Caco-2 (cell line): ENCODE measurements around the gene LIMS2. TPM values are rescaled to one million over a fixed set of nuclear protein-coding genes. Genes with fewer than 3 reads are reported as not detected.
A peak's percentile ranks its signal among the peaks of the same experiment; 100 is the strongest.

ENCODE experiments used
- BruUV-seq: library from RNA; stranded (reverse); fragments of 400-500 nt; replicated peaks from 2 replicates; lab custom pipeline; 2021; lab: Mats Ljungman, UMichigan
- CTCF ChIA-PET: fragments of 300-600 bp; sonication (Branson Sonifier 250); formaldehyde crosslinking; loops from one replicate; lab custom pipeline; 2022; ENCODE audit warnings: antibody characterized with exemption; lab: Charles Lee
- POLR2A ChIA-PET: fragments of 300-600 bp; sonication (Branson Sonifier 250); formaldehyde crosslinking; loops from one replicate; lab custom pipeline; 2022; ENCODE audit warnings: antibody characterized with exemption; lab: Charles Lee
- DNase-seq, 2 experiments: peaks; one replicate each; pipeline versions ENCODE4 v3.0.0 to v3.0.0-alpha.2; 2020 to 2022
- H3K27me3 ChIP-seq: replicated peaks from 2 replicates; pipeline ENCODE4 v1.6.0; 2011; ENCODE audit warnings: low read length; ENCODE audit not compliant: control insufficient read depth, insufficient read depth
- H3K36me3 ChIP-seq: 2 replicates; pipeline ENCODE4 v1.5.1; 2011; ENCODE audit warnings: low read length; ENCODE audit not compliant: control insufficient read depth, insufficient read depth
- H3K4me1 ChIP-seq: fragments of 250-450 bp; sonication (Bioruptor Pico); 2 replicates; pipeline ENCODE4 v1.5.1; 2020; ENCODE audit warnings: mild to moderate bottlenecking
- H3K4me3 ChIP-seq: 2 replicates; pipeline ENCODE4 v1.5.1; 2011; ENCODE audit warnings: low read depth, mild to moderate bottlenecking, control low read depth, low read length
- H3K9me3 ChIP-seq: fragments of 250-450 bp; sonication (Bioruptor Pico); 2 replicates; pipeline ENCODE4 v1.5.1; 2020; ENCODE audit warnings: mild to moderate bottlenecking, moderate library complexity
- H3K27ac Mint-ChIP-seq: one replicate; pipeline ENCODE4 v1.8.0; 2022; ENCODE audit warnings: mixed read lengths; ENCODE audit not compliant: unreplicated experiment
- H3K27me3 Mint-ChIP-seq: one replicate; pipeline ENCODE4 v1.8.0; 2022; ENCODE audit warnings: mixed read lengths; ENCODE audit not compliant: insufficient read depth, unreplicated experiment
- H3K36me3 Mint-ChIP-seq: one replicate; pipeline ENCODE4 v1.8.0; 2022; ENCODE audit warnings: mild to moderate bottlenecking, mixed read lengths; ENCODE audit not compliant: insufficient read depth, unreplicated experiment
- H3K4me1 Mint-ChIP-seq: one replicate; pipeline ENCODE4 v1.8.0; 2022; ENCODE audit warnings: low read depth, mixed read lengths; ENCODE audit not compliant: unreplicated experiment
- H3K4me3 Mint-ChIP-seq: one replicate; pipeline ENCODE4 v1.8.0; 2022; ENCODE audit warnings: mild to moderate bottlenecking, moderate library complexity, mixed read lengths; ENCODE audit not compliant: unreplicated experiment
- H3K9me3 Mint-ChIP-seq: one replicate; pipeline ENCODE4 v1.8.0; 2022; ENCODE audit warnings: mixed read lengths; ENCODE audit not compliant: unreplicated experiment
- CTCF ChIP-seq, 2 experiments: fragments of 200-600 bp in 1 of 2; IDR thresholded peaks; 1 replicate in 1 of 2; 2 replicates in 1 of 2; pipeline versions ENCODE4 v1.5.1 to v1.8.0; 2011 to 2022; ENCODE audit warnings: antibody characterized with exemption in 1 of 2, control low read depth in 1 of 2, inconsistent platforms in 1 of 2, low read depth in 1 of 2, low read length in 1 of 2, mild to moderate bottlenecking in 1 of 2, moderate library complexity in 1 of 2; ENCODE audit not compliant: insufficient read depth in 1 of 2, severe bottlenecking in 1 of 2, unreplicated experiment in 1 of 2
- intact Hi-C: fragments of 100-400 bp; cut with micrococcal nuclease; formaldehyde crosslinking; loops from one replicate; pipeline ENCODE4 v1.10.0; 2022; ENCODE audit not compliant: unreplicated experiment
- total RNA-seq: library from RNA; stranded (reverse); gene quantifications from 2 replicates; pipeline ENCODE4 v1.2.3, GENCODE V29; 2022

Gene LIMS2
- total RNA-seq, 1 experiment from 2014 or later: 10.0 TPM

- Mint-ChIP-seq H3K4me3 (no peak overlapping the region), H3K4me1 (no peaks in the 10 kb centered on the region), H3K27ac (no peak overlapping the region), H3K27me3 (peaks cover 2% of the 10 kb centered on the region), H3K36me3 (no peaks in the 10 kb centered on the region), H3K9me3 (no peaks in the 10 kb centered on the region)
- DNase-seq: no peak
- intact Hi-C loops: no loop called here
- Histone ChIP-seq H3K36me3 (no peaks in the 10 kb centered on the region), H3K9me3 (no peaks in the 10 kb centered on the region), H3K4me3 (no peak overlapping the region), H3K4me1 (no peaks in the 10 kb centered on the region), H3K27me3 (no peaks in the 10 kb centered on the region)
- TF ChIP-seq CTCF (IDR thresholded peaks at IDR 0.05; ENCODE audit: insufficient read depth in 1 of 2, low read depth in 1 of 2, low read length in 1 of 2, severe bottlenecking in 1 of 2, unreplicated experiment in 1 of 2): no peak
- POLR2A ChIA-PET: no interaction called here
- CTCF ChIA-PET: no interaction called here
- no TSS peak for BruUV-seq
These were observed 49.2 kb downstream of the LIMS2 start for GRCh38 chr2:127626175-127626574.

- ChIA-PET POLR2A (no interaction called here), CTCF (no interaction called here)
- Histone ChIP-seq H3K4me3 (no peak overlapping the region), H3K36me3 (no peaks in the 10 kb centered on the region), H3K4me1 (no peaks in the 10 kb centered on the region), H3K27me3 (no peaks in the 10 kb centered on the region), H3K9me3 (no peaks in the 10 kb centered on the region)
- intact Hi-C loops: no loop called here
- Mint-ChIP-seq H3K27ac (no peak overlapping the region), H3K4me3 (no peak overlapping the region), H3K27me3 (peaks cover 2% of the 10 kb centered on the region), H3K4me1 (no peaks in the 10 kb centered on the region), H3K36me3 (no peaks in the 10 kb centered on the region), H3K9me3 (no peaks in the 10 kb centered on the region)
- DNase-seq: no peak
- BruUV-seq: no TSS peak
- no peak for TF ChIP-seq CTCF (IDR thresholded peaks at IDR 0.05; ENCODE audit: insufficient read depth in 1 of 2, low read depth in 1 of 2, low read length in 1 of 2, severe bottlenecking in 1 of 2, unreplicated experiment in 1 of 2)
These were observed 49.8 kb downstream of the LIMS2 start for GRCh38 chr2:127625572-127625951.

GRCh38 chr2:127624756-127625571 is 50.4 kb downstream of the LIMS2 start:
- peak in 1 of 2 experiments; percentile 26 for DNase-seq
- intact Hi-C loops: no loop called here
- H3K27me3 Mint-ChIP-seq: peaks cover 2% of the 10 kb centered on the region
- H3K4me3 Mint-ChIP-seq: no peak overlapping the region
- Histone ChIP-seq H3K4me1 (no peaks in the 10 kb centered on the region), H3K9me3 (no peaks in the 10 kb centered on the region), H3K36me3 (no peaks in the 10 kb centered on the region), H3K4me3 (no peak overlapping the region), H3K27me3 (no peaks in the 10 kb centered on the region)
- H3K9me3 Mint-ChIP-seq: no peaks in the 10 kb centered on the region
- no peak for TF ChIP-seq CTCF (IDR thresholded peaks at IDR 0.05; ENCODE audit: insufficient read depth in 1 of 2, low read depth in 1 of 2, low read length in 1 of 2, severe bottlenecking in 1 of 2, unreplicated experiment in 1 of 2)
- ChIA-PET CTCF (no interaction called here), POLR2A (no interaction called here)
- no TSS peak for BruUV-seq
- no peaks in the 10 kb centered on the region for H3K36me3 Mint-ChIP-seq
- no peak overlapping the region for H3K27ac Mint-ChIP-seq
- H3K4me1 Mint-ChIP-seq: no peaks in the 10 kb centered on the region
